AG09319 (cell line): ENCODE measurements around the gene LDLR.
"Not testable (repeated sequence)": the region's sequence is repeated elsewhere in the genome, so short reads cannot be mapped to it uniquely, and the experiment has no call there.

Experiments used
- DNase-seq: peaks from one replicate; pipeline ENCODE4 v3.0.0-alpha.2; 2010; ENCODE audit warnings: low read depth; ENCODE audit errors: extremely low read depth
- TF ChIP-seq, protein P1 (sequence below): IDR thresholded peaks from 2 replicates; pipeline ENCODE4 v1.5.1; 2011; ENCODE audit warnings: low read depth, mild to moderate bottlenecking, inconsistent platforms, low read length, moderate library complexity

Gene LDLR

DNA sequence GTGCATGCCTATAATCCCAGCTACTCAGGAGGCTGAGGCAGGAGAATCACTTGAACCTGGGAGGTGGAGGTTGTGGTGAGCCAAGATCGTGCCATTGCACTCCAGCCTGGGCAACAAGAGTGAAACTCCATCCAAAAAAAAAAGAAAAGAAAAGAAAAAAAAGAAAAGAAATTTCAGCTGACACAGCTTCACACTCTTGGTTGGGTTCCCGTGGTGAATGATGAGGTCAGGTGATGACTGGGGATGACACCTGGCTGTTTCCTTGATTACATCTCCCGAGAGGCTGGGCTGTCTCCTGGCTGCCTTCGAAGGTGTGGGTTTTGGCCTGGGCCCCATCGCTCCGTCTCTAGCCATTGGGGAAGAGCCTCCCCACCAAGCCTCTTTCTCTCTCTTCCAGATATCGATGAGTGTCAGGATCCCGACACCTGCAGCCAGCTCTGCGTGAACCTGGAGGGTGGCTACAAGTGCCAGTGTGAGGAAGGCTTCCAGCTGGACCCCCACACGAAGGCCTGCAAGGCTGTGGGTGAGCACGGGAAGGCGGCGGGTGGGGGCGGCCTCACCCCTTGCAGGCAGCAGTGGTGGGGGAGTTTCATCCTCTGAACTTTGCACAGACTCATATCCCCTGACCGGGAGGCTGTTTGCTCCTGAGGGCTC lies 22.0 kb downstream of the LDLR start:
- no peak for DNase-seq
- TF ChIP-seq, protein P1, sequence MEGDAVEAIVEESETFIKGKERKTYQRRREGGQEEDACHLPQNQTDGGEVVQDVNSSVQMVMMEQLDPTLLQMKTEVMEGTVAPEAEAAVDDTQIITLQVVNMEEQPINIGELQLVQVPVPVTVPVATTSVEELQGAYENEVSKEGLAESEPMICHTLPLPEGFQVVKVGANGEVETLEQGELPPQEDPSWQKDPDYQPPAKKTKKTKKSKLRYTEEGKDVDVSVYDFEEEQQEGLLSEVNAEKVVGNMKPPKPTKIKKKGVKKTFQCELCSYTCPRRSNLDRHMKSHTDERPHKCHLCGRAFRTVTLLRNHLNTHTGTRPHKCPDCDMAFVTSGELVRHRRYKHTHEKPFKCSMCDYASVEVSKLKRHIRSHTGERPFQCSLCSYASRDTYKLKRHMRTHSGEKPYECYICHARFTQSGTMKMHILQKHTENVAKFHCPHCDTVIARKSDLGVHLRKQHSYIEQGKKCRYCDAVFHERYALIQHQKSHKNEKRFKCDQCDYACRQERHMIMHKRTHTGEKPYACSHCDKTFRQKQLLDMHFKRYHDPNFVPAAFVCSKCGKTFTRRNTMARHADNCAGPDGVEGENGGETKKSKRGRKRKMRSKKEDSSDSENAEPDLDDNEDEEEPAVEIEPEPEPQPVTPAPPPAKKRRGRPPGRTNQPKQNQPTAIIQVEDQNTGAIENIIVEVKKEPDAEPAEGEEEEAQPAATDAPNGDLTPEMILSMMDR: no peak

DNA sequence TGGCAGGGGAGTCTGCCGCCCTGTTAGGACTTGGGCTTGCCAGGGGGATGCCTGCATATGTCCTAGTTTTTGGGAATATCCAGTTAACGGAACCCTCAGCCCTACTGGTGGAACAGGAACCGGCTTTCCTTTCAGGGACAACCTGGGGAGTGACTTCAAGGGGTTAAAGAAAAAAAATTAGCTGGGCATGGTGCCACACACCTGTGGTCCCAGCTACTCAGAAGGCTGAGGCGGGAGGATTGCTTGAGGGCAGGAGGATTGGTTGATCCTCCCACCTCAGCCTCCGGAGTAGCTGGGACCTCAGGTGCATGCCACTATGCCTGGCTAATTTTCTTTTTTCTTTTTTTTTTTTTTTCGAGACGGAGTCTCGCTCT lies 22.5 kb downstream of the LDLR start:
- DNase-seq: no peak
- TF ChIP-seq, protein P1: no peak

DNA sequence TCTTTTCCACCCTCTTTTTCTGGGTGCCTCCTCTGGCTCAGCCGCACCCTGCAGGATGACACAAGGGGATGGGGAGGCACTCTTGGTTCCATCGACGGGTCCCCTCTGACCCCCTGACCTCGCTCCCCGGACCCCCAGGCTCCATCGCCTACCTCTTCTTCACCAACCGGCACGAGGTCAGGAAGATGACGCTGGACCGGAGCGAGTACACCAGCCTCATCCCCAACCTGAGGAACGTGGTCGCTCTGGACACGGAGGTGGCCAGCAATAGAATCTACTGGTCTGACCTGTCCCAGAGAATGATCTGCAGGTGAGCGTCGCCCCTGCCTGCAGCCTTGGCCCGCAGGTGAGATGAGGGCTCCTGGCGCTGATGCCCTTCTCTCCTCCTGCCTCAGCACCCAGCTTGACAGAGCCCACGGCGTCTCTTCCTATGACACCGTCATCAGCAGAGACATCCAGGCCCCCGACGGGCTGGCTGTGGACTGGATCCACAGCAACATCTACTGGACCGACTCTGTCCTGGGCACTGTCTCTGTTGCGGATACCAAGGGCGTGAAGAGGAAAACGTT lies 24.0 kb downstream of the LDLR start:
- no peak for DNase-seq
- TF ChIP-seq, protein P1: no peak

DNA sequence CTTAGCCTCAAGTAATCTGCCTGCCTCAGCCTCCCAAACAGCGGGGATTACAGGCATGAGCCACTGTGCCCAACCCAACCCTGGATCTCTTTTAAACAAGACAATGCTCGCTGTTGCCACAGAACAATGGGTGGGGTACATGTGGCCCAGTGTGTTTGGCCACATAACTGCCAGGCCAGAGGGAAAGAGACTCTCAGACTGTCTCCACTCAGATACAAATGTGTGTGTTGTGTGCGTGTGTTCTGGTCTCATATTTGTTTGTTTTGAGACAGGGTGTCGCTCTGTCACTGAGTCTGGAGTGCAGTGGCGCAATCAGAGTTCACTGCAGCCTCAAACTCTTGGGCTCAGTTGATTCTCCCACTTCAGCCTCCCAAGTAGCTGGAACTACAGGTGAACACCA lies 25.8 kb downstream of the LDLR start:
- TF ChIP-seq, protein P1: no peak
- DNase-seq: no peak

DNA sequence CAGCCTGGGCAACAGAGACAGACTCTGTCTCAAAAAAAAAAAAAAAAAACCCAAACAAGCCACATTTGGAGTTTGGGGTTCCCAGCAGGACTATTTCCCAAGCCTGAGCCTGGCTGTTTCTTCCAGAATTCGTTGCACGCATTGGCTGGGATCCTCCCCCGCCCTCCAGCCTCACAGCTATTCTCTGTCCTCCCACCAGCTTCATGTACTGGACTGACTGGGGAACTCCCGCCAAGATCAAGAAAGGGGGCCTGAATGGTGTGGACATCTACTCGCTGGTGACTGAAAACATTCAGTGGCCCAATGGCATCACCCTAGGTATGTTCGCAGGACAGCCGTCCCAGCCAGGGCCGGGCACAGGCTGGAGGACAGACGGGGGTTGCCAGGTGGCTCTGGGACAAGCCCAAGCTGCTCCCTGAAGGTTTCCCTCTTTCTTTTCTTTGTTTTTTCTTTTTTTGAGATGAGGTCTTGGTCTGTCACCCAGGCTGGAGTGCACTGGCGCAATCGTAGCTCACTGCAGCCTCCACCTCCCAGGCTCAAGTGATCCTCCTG lies 26.7 kb downstream of the LDLR start:
- TF ChIP-seq, protein P1: no peak
- no peak for DNase-seq

DNA sequence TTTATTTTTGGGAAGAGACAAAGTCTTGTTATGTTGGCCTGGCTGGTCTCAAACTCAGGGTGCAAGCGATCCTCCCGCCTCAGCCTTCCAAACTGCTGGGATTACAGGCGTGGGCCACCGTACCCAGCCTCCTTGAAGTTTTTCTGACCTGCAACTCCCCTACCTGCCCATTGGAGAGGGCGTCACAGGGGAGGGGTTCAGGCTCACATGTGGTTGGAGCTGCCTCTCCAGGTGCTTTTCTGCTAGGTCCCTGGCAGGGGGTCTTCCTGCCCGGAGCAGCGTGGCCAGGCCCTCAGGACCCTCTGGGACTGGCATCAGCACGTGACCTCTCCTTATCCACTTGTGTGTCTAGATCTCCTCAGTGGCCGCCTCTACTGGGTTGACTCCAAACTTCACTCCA lies 27.2 kb downstream of the LDLR start:
- TF ChIP-seq, protein P1: no peak
- no peak for DNase-seq

DNA sequence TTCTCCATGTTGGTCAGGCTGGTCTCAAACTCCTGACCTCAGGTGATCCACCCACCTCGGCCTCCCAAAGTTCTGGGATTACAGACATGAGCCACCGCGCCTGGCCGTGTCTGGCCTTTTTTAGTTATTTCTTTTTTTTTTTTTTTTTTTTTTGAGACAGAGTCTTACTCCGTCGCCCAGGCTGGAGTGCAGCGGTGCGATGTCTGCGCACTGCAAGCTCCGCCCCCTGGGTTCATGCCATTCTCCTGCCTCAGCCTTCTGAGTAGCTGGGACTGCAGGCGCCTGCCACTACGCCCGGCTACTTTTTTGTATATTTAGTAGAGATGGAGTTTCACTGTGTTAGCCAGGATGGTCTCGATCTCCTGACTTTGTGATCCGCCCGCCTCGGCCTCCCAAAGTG lies 32.7 kb downstream of the LDLR start:
- DNase-seq: not testable (repeated sequence)

DNA sequence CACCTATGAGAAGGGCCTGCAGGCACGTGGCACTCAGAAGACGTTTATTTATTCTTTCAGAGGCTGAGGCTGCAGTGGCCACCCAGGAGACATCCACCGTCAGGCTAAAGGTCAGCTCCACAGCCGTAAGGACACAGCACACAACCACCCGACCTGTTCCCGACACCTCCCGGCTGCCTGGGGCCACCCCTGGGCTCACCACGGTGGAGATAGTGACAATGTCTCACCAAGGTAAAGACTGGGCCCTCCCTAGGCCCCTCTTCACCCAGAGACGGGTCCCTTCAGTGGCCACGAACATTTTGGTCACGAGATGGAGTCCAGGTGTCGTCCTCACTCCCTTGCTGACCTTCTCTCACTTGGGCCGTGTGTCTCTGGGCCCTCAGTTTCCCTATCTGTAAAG lies 33.9 kb downstream of the LDLR start:
- TF ChIP-seq, protein P1: no peak

DNA sequence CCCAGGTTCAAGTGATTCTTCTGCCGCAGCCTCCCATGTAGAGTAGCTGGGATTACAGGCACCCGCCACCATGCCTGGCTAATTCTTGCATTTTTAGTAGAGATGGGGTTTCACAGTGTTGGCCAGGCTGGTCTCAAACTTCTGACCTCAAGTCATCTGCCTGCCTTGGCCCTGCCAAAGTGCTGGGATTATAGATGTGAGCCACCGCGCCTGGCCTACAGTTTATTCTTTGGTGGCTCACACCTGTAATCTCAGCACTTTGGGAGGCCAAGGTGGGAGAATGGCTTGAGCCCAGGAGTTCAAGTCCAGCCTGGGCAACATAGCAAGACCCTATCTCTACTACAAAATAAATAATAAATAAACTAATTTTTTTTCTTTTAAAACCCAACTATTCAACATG lies 34.9 kb downstream of the LDLR start:
- not testable (repeated sequence) for DNase-seq

More for the DNA sequence above, 33.9 kb downstream of the LDLR start:
- no peak for DNase-seq
